HepG2 (cell line): Measurements from ENCODE around the gene TLCD3B. TPM values are rescaled to one million over a fixed set of nuclear protein-coding genes. Genes with fewer than 3 reads are reported as not detected.

Experiments used
- ATAC-seq: fragments of 200-7000 bp; cut with Tn5 transposase; 3 replicates; pipeline ENCODE4 v1.9.1; 2020; ENCODE audit warnings: mild to moderate bottlenecking, moderate library complexity
- BruUV-seq: library from RNA; stranded (reverse); fragments of 400-500 nt; replicated peaks from 2 replicates; lab custom pipeline; 2021; lab: Mats Ljungman, UMichigan
- CTCF ChIA-PET: fragments of 300-600 bp; formaldehyde crosslinking; extraction: SDS; loops from one replicate; lab custom pipeline; 2021; ENCODE audit warnings: low total read pairs, inconsistent platforms, low intra/inter-chr PET ratio; lab: Yijun Ruan, JAX
- POLR2A ChIA-PET: fragments of 350-600 bp; sonication (Branson Sonifier 250); formaldehyde crosslinking; loops from one replicate; lab custom pipeline; 2020; ENCODE audit warnings: antibody characterized with exemption, inconsistent platforms; lab: Yijun Ruan, JAX
- DNase-seq: peaks from one replicate; pipeline ENCODE4 v3.0.0-alpha.2; 2015; ENCODE audit warnings: low spot score
- FAIRE-seq: peaks from 3 replicates; lab custom pipeline; 2011; peaks lifted over from hg19 to GRCh38; lab: Jason Lieb, UNC
- H2AFZ ChIP-seq: one replicate; pipeline ENCODE4 v1.6.1; 2011; ENCODE audit warnings: low read length, inconsistent platforms
- H3K27ac ChIP-seq: fragments of 300-600 bp; 3 replicates; pipeline ENCODE4 v1.8.0; 2011; ENCODE audit warnings: mixed run types, mild to moderate bottlenecking, mixed read lengths, low read length, inconsistent platforms; ENCODE audit not compliant: insufficient read depth; ENCODE audit errors: extremely low read length
- H3K27me3 ChIP-seq, 2 experiments: fragments of 200-600 bp in 1 of 2; 2 replicates in 1 of 2; 3 replicates in 1 of 2; pipeline versions ENCODE4 v1.6.0 to v1.8.0; 2011; ENCODE audit warnings: low read length in 2 of 2, mild to moderate bottlenecking in 2 of 2, moderate library complexity in 2 of 2, inconsistent platforms in 1 of 2; ENCODE audit not compliant: insufficient read depth in 2 of 2, control insufficient read depth in 1 of 2
- H3K36me3 ChIP-seq, 2 experiments: fragments of 200-600 bp in 1 of 2; replicated peaks in 1 of 2; 2 replicates in 1 of 2; 3 replicates in 1 of 2; pipeline versions ENCODE4 v1.5.1 to v1.8.0; 2011; ENCODE audit warnings: low read length in 2 of 2, inconsistent platforms in 1 of 2; ENCODE audit not compliant: insufficient read depth in 2 of 2, control insufficient read depth in 1 of 2
- H3K4me1 ChIP-seq: 2 replicates; pipeline ENCODE4 v1.5.1; 2012; ENCODE audit warnings: low read length, inconsistent platforms; ENCODE audit not compliant: insufficient read depth
- H3K4me2 ChIP-seq: 2 replicates; pipeline ENCODE4 v1.6.0; 2011; ENCODE audit warnings: low read depth, low read length, inconsistent platforms
- H3K4me3 ChIP-seq, 3 experiments: fragments of 200-600 bp in 1 of 3; sonication (generic), shearing (Covaris generic) in 1 of 3; replicated peaks in 1 of 3; 2 replicates each; pipeline ENCODE4 v1.5.1; 2011 to 2016; ENCODE audit warnings: low read length in 3 of 3, inconsistent platforms in 2 of 3, low read depth in 2 of 3, mild to moderate bottlenecking in 2 of 3, control low read depth in 1 of 3, mixed read lengths in 1 of 3; ENCODE audit not compliant: insufficient read depth in 1 of 3
- H3K79me2 ChIP-seq: one replicate; pipeline ENCODE4 v1.6.1; 2011; ENCODE audit warnings: low read length, inconsistent platforms; ENCODE audit not compliant: insufficient read depth
- H3K9ac ChIP-seq: 2 replicates; pipeline ENCODE4 v1.6.0; 2011; ENCODE audit warnings: mild to moderate bottlenecking, low read depth, low read length, inconsistent platforms; ENCODE audit not compliant: insufficient read depth
- H3K9me3 ChIP-seq: 2 replicates; pipeline ENCODE4 v1.5.1; 2012; ENCODE audit warnings: mild to moderate bottlenecking, low read length
- H4K20me1 ChIP-seq: 2 replicates; pipeline ENCODE4 v1.6.0; 2011; ENCODE audit warnings: inconsistent platforms, mild to moderate bottlenecking, low read length, moderate library complexity; ENCODE audit not compliant: insufficient read depth
- BRD4 ChIP-seq: sonication (generic); formaldehyde crosslinking; IDR thresholded peaks from 2 replicates; pipeline ENCODE4 v1.4.0; 2020; ENCODE audit warnings: missing genetic modification reagents
- CENPBD1 ChIP-seq: sonication (generic); formaldehyde crosslinking; IDR thresholded peaks from 2 replicates; pipeline ENCODE4 v1.8.0; 2022; ENCODE audit warnings: missing genetic modification reagents, low read depth, mild to moderate bottlenecking, borderline replicate concordance
- CENPT ChIP-seq: sonication (generic); formaldehyde crosslinking; IDR thresholded peaks from 2 replicates; pipeline ENCODE4 v1.8.0; 2022; ENCODE audit warnings: low read depth, mild to moderate bottlenecking, moderate library complexity, missing genetic modification reagents
- GTF2F1 ChIP-seq: fragments of 150-350 bp; IDR thresholded peaks from 2 replicates; pipeline ENCODE4 v1.6.1; 2014; ENCODE audit warnings: low read length
- KAT8 ChIP-seq: IDR thresholded peaks from 2 replicates; pipeline ENCODE4 v1.6.1; 2016; ENCODE audit warnings: missing genetic modification reagents, missing compliant biosample characterization
- NONO ChIP-seq, 2 experiments: fragments of 450-650 bp in 1 of 2; sonication (generic) in 1 of 2; formaldehyde crosslinking in 1 of 2; IDR thresholded peaks in 1 of 2; conservative IDR thresholded peaks in 1 of 2; 2 replicates each; pipeline versions ENCODE4 v1.6.1 to v1.8.0; 2017 to 2022; ENCODE audit warnings: mild to moderate bottlenecking in 1 of 2, missing genetic modification reagents in 1 of 2, moderate library complexity in 1 of 2
- RXRA ChIP-seq: sonication (generic); formaldehyde crosslinking; IDR thresholded peaks from 2 replicates; pipeline ENCODE4 v1.5.1; 2020; ENCODE audit warnings: missing genetic modification reagents
- SIN3A ChIP-seq: IDR thresholded peaks from 2 replicates; pipeline ENCODE4 v1.6.1; 2011; ENCODE audit warnings: low read depth, mild to moderate bottlenecking, control low read depth, low read length, borderline replicate concordance
- SMAD3 ChIP-seq: sonication (generic); formaldehyde crosslinking; IDR thresholded peaks from 2 replicates; pipeline ENCODE4 v1.4.0; 2020; ENCODE audit warnings: missing genetic modification reagents
- TAF15 ChIP-seq: fragments of 200-400 bp; formaldehyde crosslinking; IDR thresholded peaks from one replicate; pipeline ENCODE4 v1.6.1; 2018; ENCODE audit warnings: mild to moderate bottlenecking, low read depth, low read length; ENCODE audit not compliant: poor library complexity, severe bottlenecking
- TSC22D2 ChIP-seq: sonication (generic); formaldehyde crosslinking; IDR thresholded peaks from 2 replicates; pipeline ENCODE4 v1.5.1; 2020; ENCODE audit warnings: missing genetic modification reagents, mild to moderate bottlenecking, borderline replicate concordance
- ZMAT3 ChIP-seq: sonication (generic); formaldehyde crosslinking; conservative IDR thresholded peaks from 2 replicates; pipeline ENCODE4 v1.7.0; 2021; ENCODE audit warnings: missing genetic modification reagents
- ZNF180 ChIP-seq: sonication (generic); formaldehyde crosslinking; IDR thresholded peaks from 2 replicates; pipeline ENCODE4 v1.4.0; 2020; ENCODE audit warnings: low read depth, missing genetic modification reagents, borderline replicate concordance
- ZNF549 ChIP-seq: sonication (generic); formaldehyde crosslinking; IDR thresholded peaks from 2 replicates; pipeline ENCODE4 v1.5.0; 2020; ENCODE audit warnings: missing genetic modification reagents
- ZNF616 ChIP-seq: sonication (generic); formaldehyde crosslinking; IDR thresholded peaks from 2 replicates; pipeline ENCODE4 v1.5.0; 2020; ENCODE audit warnings: low read depth, mild to moderate bottlenecking, missing genetic modification reagents
- WGBS: methylation state at CpG from one replicate; pipeline ENCODE4 v1.1.6; 2017; ENCODE audit warnings: low lambda C conversion rate; 5-methylcytosine and 5-hydroxymethylcytosine counted together
- in situ Hi-C: cut with HindIII; loops from 2 replicates; pipeline ENCODE4 v1.10.0; 2017; ENCODE audit warnings: low pct_unique_long_range_greater_than_20kb; ENCODE audit not compliant: extremely low pct_ligation_motif_present
- intact Hi-C: fragments of 100-400 bp; cut with micrococcal nuclease; formaldehyde crosslinking; loops from one replicate; pipeline ENCODE4 v1.10.0; 2022; ENCODE audit not compliant: unreplicated experiment
- polyA plus RNA-seq, 8 experiments: library from polyadenylated mRNA; depleted of rRNA in 3 of 8; stranded (reverse) in 7 of 8; unstranded in 1 of 8; fragments of >200 nt; fragmentation: Illumina TruSeq in 4 of 8; extraction: Trizol in 4 of 8; gene quantifications; 2 replicates each; pipeline versions ENCODE4 v1.2.1 to v1.2.3, GENCODE V29; 2011 to 2016; ENCODE audit warnings: low read depth in 4 of 8, missing spikeins in 1 of 8, mixed read lengths in 1 of 8; ENCODE audit not compliant: insufficient read depth in 1 of 8
- total RNA-seq, 5 experiments: library from RNA; depleted of rRNA; stranded (reverse); fragments of >200 nt; fragmentation: Illumina TruSeq; extraction: Trizol; gene quantifications; 2 replicates each; pipeline ENCODE4 v1.2.3, GENCODE V29; 2016; ENCODE audit warnings: low read depth in 1 of 5
- TF ChIP-seq, protein P1 (sequence below): sonication (generic); formaldehyde crosslinking; IDR thresholded peaks from 2 replicates; pipeline ENCODE4 v1.4.0; 2020; ENCODE audit warnings: missing genetic modification reagents
- TF ChIP-seq, protein P2 (sequence below): sonication (generic); formaldehyde crosslinking; IDR thresholded peaks from 2 replicates; pipeline ENCODE4 v1.8.1; 2023; ENCODE audit warnings: missing genetic modification reagents, inconsistent platforms, borderline replicate concordance

TLCD3B gene
- total and polyA plus RNA-seq, 2 of the 13 experiments (the other 11 are each of a cell fraction or from before 2014, with no cell fraction given) = not detected

- TF ChIP-seq NONO (IDR thresholded peaks at IDR 0.05) = no peak
- peak; percentile 89 for TF ChIP-seq NONO (CRISPR knock-in tag; conservative IDR thresholded peaks at IDR 0.05)
- TF ChIP-seq RXRA (CRISPR knock-in tag) = peak; percentile 82; the same call in 1 of the 2 replicates
- 0 out of 2 replicates have a peak, but pooled peaks have one; percentile 27 for TF ChIP-seq CENPT
Observed at GRCh38 chr16:29995911-29996765, 34.9 kb downstream of the TLCD3B start, which contains the start of gene INO80E (continued).

DNA sequence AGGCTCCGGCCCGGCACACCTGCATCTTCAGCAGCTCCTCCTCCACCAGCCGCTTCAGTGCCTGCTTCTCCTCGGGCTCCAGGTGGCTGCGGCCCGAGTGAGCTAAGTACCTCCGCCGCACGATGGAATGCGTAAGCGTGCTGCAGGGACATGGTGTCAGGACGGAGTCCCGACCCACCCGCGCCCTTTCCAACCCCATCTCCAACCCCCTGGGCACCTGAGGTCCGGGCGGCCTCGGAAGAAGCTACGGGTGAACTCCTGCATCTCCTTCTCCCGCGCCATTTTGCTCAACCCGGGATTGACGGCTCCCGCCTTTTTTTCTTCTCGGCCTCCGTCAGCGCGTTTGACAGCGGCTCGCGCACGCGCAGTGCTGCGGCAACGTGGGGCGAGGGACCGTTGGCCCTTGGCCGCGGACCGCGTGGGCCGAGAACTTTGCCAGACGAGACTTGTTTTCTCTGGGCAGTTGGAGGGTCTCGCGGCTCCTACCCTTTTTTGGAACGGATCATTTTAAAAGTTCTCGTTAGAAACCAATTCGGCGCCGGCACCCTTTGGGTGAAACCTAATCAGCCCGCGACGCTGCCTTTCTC is 35.7 kb downstream of the TLCD3B start, which contains the start of gene HIRIP3:
Gene HIRIP3 (minus strand): TSS at position 294 of the 587 bp plus-strand sequence. CDS start 12 bp downstream, at position 282.
- peak within 1 kb of the TSS; percentile 92 to 95 (median 94) for H3K4me3 ChIP-seq
- CTCF ChIA-PET = no interaction called here
- peak; percentile 66 for DNase-seq
- 22% methylated on average over 49 of the region's 53 CpGs for whole genome bisulfite sequencing
- H3K27ac ChIP-seq = peak within 1 kb of the TSS; percentile 87
- H4K20me1 ChIP-seq = no peaks in the 10 kb centered on the region
- peak within 1 kb of the TSS; percentile 85 for H3K9ac ChIP-seq
- peaks cover 0 to 5% of the 10 kb centered on the region in 2 experiments; a peak in 1 of 5 replicates for H3K27me3 ChIP-seq
- TSS peak; percentile 80 for BruUV-seq
- ATAC-seq = peak; percentile 50
- H3K36me3 ChIP-seq = peaks cover 12 to 26% of the 10 kb centered on the region in 2 experiments
- intact Hi-C loops (loop anchor here (5.0 kb wide), 1 partner anchor 33 kb away; the partner anchor contains the start of gene TMEM219), in situ Hi-C loops (no loop called here)
- peaks cover 9% of the 10 kb centered on the region for H3K79me2 ChIP-seq
- peak within 1 kb of the TSS; percentile 84 for H2AFZ ChIP-seq
- POLR2A ChIA-PET = interaction anchor here (0.8 to 2.4 kb wide), 5 partner anchors 22 to 96 kb away, joined by 3 to 16 read pairs (median 3); partner anchors contain the start of genes ALDOA, SEZ6L2, TAOK2 and TMEM219
- no peaks in the 10 kb centered on the region for H3K9me3 ChIP-seq
- peak within 1 kb of the TSS; percentile 96 for H3K4me2 ChIP-seq
- peaks cover 24% of the 10 kb centered on the region for H3K4me1 ChIP-seq
- FAIRE-seq = no peak
- TF ChIP-seq SMAD3 (CRISPR knock-in tag) = no peak
- 0 out of 2 replicates have a peak, but pooled peaks have one; percentile 1 for TF ChIP-seq ZMAT3 (CRISPR knock-in tag)
- peak; percentile 29; the same call in 1 of the 2 replicates for TF ChIP-seq SIN3A
- no peak for TF ChIP-seq ZNF549 (CRISPR knock-in tag)
- TF ChIP-seq, protein P1, sequence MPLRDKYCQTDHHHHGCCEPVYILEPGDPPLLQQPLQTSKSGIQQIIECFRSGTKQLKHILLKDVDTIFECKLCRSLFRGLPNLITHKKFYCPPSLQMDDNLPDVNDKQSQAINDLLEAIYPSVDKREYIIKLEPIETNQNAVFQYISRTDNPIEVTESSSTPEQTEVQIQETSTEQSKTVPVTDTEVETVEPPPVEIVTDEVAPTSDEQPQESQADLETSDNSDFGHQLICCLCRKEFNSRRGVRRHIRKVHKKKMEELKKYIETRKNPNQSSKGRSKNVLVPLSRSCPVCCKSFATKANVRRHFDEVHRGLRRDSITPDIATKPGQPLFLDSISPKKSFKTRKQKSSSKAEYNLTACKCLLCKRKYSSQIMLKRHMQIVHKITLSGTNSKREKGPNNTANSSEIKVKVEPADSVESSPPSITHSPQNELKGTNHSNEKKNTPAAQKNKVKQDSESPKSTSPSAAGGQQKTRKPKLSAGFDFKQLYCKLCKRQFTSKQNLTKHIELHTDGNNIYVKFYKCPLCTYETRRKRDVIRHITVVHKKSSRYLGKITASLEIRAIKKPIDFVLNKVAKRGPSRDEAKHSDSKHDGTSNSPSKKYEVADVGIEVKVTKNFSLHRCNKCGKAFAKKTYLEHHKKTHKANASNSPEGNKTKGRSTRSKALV (CRISPR knock-in tag) = no peak; the same call in 1 of the 2 replicates
- peak; percentile 44; the same call in 1 of the 2 replicates for TF ChIP-seq ZNF180 (CRISPR knock-in tag)
- peak; percentile 26; the same call in 1 of the 2 replicates for TF ChIP-seq TSC22D2 (CRISPR knock-in tag)
- TF ChIP-seq CENPBD1 (CRISPR knock-in tag) = no peak
- peak; percentile 67; the same call in 1 of the 2 replicates for TF ChIP-seq BRD4
- 0 out of 2 replicates have a peak, but pooled peaks have one; percentile 63 for TF ChIP-seq ZNF616 (CRISPR knock-in tag)
- peak; percentile 80 for TF ChIP-seq TAF15
- TF ChIP-seq, protein P2, sequence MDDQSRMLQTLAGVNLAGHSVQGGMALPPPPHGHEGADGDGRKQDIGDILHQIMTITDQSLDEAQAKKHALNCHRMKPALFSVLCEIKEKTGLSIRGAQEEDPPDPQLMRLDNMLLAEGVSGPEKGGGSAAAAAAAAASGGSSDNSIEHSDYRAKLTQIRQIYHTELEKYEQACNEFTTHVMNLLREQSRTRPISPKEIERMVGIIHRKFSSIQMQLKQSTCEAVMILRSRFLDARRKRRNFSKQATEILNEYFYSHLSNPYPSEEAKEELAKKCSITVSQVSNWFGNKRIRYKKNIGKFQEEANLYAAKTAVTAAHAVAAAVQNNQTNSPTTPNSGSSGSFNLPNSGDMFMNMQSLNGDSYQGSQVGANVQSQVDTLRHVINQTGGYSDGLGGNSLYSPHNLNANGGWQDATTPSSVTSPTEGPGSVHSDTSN = peak; percentile 87; the same call in 1 of the 2 replicates
- no peak for TF ChIP-seq GTF2F1
- TF ChIP-seq KAT8 = no peak
